Astrocyte of the spinal cord (primary cell): Measurements from ENCODE around the gene SH3RF1.

Source experiments
- DNase-seq: peaks from one replicate; pipeline ENCODE4 v3.0.0; 2011; ENCODE audit warnings: low read depth, low spot score
- H3K4me3 ChIP-seq: 2 replicates; pipeline ENCODE4 v1.5.1; 2011; ENCODE audit warnings: low read depth, mild to moderate bottlenecking, low read length, moderate library complexity
- CTCF ChIP-seq: IDR thresholded peaks from 2 replicates; pipeline ENCODE4 v1.5.1; 2012; ENCODE audit warnings: low read depth, mild to moderate bottlenecking, low read length, inconsistent platforms
- in situ Hi-C: cut with HindIII; loops from 2 replicates; pipeline ENCODE4 v1.10.0; 2017; ENCODE audit warnings: low sequenced_read_pairs

The SH3RF1 gene

GRCh38 chr4:169136796-169137557 is 133.8 kb downstream of the SH3RF1 start:
- in situ Hi-C loops = no loop called here
- no peak for DNase-seq
- H3K4me3 ChIP-seq = no peak overlapping the region
- no peak for TF ChIP-seq CTCF

- no peak for DNase-seq
- H3K4me3 ChIP-seq = no peak overlapping the region
- in situ Hi-C loops = no loop called here
- TF ChIP-seq CTCF = no peak
These were observed 134.4 kb downstream of the SH3RF1 start for GRCh38 chr4:169136330-169136729.

GRCh38 chr4:169135776-169136175 is 135.0 kb downstream of the SH3RF1 start:
- in situ Hi-C loops = no loop called here
- no peak for DNase-seq
- TF ChIP-seq CTCF = no peak
- H3K4me3 ChIP-seq = no peak overlapping the region

GRCh38 chr4:169133932-169134331 is 136.8 kb downstream of the SH3RF1 start:
- in situ Hi-C loops = no loop called here

GRCh38 chr4:169132561-169133305 is 138.0 kb downstream of the SH3RF1 start:
- DNase-seq = peak; percentile 25
- no peak overlapping the region for H3K4me3 ChIP-seq
- in situ Hi-C loops = no loop called here
- TF ChIP-seq CTCF = no peak

More at GRCh38 chr4:169133932-169134331, 136.8 kb downstream of the SH3RF1 start:
- no peak for TF ChIP-seq CTCF
- H3K4me3 ChIP-seq = no peak overlapping the region
- DNase-seq = no peak

GRCh38 chr4:169131556-169132208 is 139.1 kb downstream of the SH3RF1 start:
- in situ Hi-C loops = no loop called here
- DNase-seq = no peak
- TF ChIP-seq CTCF = no peak
- no peak overlapping the region for H3K4me3 ChIP-seq
